DOHH2 (cell line): ENCODE measurements around the gene CRABP1.

Source experiments
- EZH2phosphoT487 ChIP-seq: fragments of 200-600 bp; sonication (generic); IDR thresholded peaks from 2 replicates; pipeline ENCODE4 v1.6.1; 2017; ENCODE audit warnings: borderline replicate concordance, mild to moderate bottlenecking, antibody characterized with exemption, low read length, moderate library complexity, mixed read lengths
- TF ChIP-seq, protein P1 (sequence below): fragments of 200-600 bp; sonication (generic); IDR thresholded peaks from one replicate; pipeline ENCODE4 v1.5.1; 2014; ENCODE audit warnings: antibody characterized with exemption, mild to moderate bottlenecking, low read depth, low read length; ENCODE audit not compliant: poor library complexity, severe bottlenecking

DNA sequence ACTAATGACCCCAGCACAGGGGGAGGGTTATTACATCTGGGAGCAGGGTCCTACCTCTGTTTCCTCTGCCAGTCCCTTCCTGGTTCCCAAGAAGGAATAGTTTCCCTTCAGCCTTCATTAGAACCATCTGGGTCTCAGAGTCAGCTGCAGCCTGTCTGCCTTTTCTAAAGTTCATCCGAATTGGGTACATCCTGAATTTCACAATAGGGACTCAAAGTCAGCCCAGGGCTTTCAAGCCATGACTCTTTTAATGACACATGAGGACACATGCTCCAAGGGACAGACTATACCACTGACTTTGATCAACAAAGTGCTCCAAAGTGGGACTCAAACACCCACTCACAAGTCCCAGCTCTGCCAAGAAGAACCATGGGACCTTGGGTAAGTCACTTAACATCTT, 12.7 kb upstream of the CRABP1 start:
- TF ChIP-seq, protein P1, sequence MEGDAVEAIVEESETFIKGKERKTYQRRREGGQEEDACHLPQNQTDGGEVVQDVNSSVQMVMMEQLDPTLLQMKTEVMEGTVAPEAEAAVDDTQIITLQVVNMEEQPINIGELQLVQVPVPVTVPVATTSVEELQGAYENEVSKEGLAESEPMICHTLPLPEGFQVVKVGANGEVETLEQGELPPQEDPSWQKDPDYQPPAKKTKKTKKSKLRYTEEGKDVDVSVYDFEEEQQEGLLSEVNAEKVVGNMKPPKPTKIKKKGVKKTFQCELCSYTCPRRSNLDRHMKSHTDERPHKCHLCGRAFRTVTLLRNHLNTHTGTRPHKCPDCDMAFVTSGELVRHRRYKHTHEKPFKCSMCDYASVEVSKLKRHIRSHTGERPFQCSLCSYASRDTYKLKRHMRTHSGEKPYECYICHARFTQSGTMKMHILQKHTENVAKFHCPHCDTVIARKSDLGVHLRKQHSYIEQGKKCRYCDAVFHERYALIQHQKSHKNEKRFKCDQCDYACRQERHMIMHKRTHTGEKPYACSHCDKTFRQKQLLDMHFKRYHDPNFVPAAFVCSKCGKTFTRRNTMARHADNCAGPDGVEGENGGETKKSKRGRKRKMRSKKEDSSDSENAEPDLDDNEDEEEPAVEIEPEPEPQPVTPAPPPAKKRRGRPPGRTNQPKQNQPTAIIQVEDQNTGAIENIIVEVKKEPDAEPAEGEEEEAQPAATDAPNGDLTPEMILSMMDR, result no peak
- TF ChIP-seq EZH2phosphoT487, result no peak
